ENCODE data around the gene SPRR1A.

DNA sequence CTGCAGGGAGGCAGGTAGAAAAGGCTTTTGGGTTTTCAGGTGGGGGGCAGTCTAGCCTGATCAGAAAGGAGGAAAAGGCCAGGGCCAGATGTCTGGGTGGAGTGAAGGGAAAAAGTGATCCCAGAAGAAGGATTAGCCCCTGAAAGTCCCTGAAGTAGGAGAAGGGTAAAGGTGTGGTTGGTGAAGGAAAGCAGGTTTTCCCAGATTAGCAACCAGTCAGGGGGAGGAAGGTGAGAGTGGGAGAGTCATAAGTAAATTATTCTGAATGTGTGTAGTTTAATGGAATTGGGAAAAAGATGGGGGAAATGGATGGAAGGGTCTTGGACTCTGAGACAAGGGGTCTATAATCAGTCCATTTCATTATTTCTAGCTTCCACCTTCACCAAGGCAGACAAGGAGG, 647 bp upstream of the SPRR1A start:
- TF ChIP-seq CTCF (IDR thresholded peaks at IDR 0.05), result no peak
- no peak for TF ChIP-seq POLR2AphosphoS5 (IDR thresholded peaks at IDR 0.05)
- no peak for TF ChIP-seq POLR2A (IDR thresholded peaks at IDR 0.05)

Measured in breast epithelium (tissue), 3 donors.